Hepatocyte (in vitro differentiated cells): ENCODE data around the gene RACK1.
"Not testable (repeated sequence)": the region's sequence is repeated elsewhere in the genome, so short reads cannot be mapped to it uniquely, and the experiment has no call there.

ENCODE experiments used
- EZH2 ChIP-seq: fragments of 200-600 bp; sonication (generic); IDR thresholded peaks from 2 replicates; pipeline ENCODE4 v1.6.1; 2016; ENCODE audit warnings: antibody characterized with exemption, mild to moderate bottlenecking, borderline replicate concordance
- EZH2phosphoT487 ChIP-seq: fragments of 200-600 bp; sonication (generic); IDR thresholded peaks from one replicate; pipeline ENCODE4 v1.6.1; 2018; ENCODE audit warnings: antibody characterized with exemption, mild to moderate bottlenecking, low read depth, moderate library complexity; ENCODE audit not compliant: unreplicated experiment, severe bottlenecking
- TF ChIP-seq, protein P1 (sequence below): fragments of 200-600 bp; sonication (generic); IDR thresholded peaks from 2 replicates; pipeline ENCODE4 v1.5.1; 2016; ENCODE audit warnings: antibody characterized with exemption, mild to moderate bottlenecking; ENCODE audit not compliant: poor library complexity

DNA sequence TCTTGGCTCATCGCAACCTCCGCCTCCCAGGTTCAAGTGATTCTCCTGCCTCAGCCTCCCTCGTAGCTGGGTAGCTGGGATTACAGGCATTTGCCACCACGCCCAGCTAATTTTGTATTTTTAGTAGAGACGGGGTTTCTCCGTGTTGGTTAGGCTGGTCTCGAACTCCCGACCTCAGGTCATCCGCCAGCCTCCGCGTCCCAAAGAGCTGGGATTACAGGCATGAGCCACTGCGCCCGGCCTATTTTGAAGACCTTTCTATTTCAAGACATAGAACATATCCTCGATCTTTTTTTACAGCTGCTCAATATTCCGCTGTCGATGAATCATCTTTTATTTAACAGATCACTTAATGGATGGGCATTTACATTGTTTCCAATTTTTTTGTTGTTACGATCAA is 33.0 kb downstream of the RACK1 start:
- not testable (repeated sequence) for TF ChIP-seq EZH2, EZH2phosphoT487
- TF ChIP-seq, protein P1, sequence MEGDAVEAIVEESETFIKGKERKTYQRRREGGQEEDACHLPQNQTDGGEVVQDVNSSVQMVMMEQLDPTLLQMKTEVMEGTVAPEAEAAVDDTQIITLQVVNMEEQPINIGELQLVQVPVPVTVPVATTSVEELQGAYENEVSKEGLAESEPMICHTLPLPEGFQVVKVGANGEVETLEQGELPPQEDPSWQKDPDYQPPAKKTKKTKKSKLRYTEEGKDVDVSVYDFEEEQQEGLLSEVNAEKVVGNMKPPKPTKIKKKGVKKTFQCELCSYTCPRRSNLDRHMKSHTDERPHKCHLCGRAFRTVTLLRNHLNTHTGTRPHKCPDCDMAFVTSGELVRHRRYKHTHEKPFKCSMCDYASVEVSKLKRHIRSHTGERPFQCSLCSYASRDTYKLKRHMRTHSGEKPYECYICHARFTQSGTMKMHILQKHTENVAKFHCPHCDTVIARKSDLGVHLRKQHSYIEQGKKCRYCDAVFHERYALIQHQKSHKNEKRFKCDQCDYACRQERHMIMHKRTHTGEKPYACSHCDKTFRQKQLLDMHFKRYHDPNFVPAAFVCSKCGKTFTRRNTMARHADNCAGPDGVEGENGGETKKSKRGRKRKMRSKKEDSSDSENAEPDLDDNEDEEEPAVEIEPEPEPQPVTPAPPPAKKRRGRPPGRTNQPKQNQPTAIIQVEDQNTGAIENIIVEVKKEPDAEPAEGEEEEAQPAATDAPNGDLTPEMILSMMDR, result not testable (repeated sequence)
